GM04504 (cell line): ENCODE data around the gene ERCC5.
A peak's percentile ranks its signal among the peaks of the same experiment; 100 is the strongest.

ENCODE experiments used
- DNase-seq: peaks from one replicate; pipeline ENCODE4 v3.0.0-alpha.2; 2012; ENCODE audit warnings: low read depth

ERCC5 gene

GRCh38 chr13:102845630-102846260 lies at the start of gene ERCC5:
TSS of gene ERCC5 (plus strand) at chr13:102846032. CDS start at chr13:102846267, 235 bp downstream.
- peak; percentile 95 for DNase-seq

- DNase-seq, result peak; percentile 80
Measured at GRCh38 chr13:102798581-102799425, 47.0 kb upstream of the ERCC5 start, which contains the start of the genes BIVM and POGLUT2. TSS of gene BIVM (plus strand) at chr13:102799119. CDS start at chr13:102807268, 8,149 bp downstream. TSS of gene POGLUT2 (minus strand) at chr13:102798976. CDS start at chr13:102798670, 306 bp downstream.

DNA sequence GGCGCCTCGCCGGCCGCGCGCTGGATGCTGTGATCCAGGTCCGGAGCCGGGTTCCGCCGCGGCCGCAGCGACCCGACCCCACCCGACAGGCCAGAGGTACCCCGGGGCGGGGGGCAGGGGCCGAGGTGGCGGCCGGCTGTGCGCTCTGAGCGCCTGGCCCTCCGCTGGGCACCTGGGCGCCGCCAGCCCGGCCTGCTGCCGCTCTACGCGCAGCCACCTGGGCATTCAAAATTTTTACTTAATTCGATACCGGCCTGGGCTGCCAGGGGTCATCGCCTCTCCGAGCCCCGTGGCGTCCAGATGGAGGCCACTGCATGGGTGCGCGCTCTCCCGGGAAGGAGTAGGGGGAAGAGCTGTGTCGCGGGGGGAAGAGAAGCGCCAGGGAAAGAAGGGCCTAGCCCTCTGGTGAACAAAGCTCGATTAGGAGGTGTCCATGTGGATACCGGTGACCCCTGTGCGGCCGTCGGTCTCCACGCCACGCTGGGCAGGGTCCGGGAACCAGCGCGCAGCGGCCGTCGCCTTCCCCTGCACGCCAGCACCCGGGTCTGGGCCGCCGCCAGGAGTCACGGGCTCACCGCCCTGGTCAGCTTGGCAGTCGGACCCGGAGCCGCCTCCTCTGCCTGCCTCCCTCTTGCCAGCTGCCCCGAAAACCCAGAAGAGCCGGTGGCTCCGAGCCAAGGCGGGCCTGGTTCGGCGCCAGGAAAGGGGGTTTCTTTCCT lies 46.2 kb upstream of the ERCC5 start:
- DNase-seq, result no peak

DNA sequence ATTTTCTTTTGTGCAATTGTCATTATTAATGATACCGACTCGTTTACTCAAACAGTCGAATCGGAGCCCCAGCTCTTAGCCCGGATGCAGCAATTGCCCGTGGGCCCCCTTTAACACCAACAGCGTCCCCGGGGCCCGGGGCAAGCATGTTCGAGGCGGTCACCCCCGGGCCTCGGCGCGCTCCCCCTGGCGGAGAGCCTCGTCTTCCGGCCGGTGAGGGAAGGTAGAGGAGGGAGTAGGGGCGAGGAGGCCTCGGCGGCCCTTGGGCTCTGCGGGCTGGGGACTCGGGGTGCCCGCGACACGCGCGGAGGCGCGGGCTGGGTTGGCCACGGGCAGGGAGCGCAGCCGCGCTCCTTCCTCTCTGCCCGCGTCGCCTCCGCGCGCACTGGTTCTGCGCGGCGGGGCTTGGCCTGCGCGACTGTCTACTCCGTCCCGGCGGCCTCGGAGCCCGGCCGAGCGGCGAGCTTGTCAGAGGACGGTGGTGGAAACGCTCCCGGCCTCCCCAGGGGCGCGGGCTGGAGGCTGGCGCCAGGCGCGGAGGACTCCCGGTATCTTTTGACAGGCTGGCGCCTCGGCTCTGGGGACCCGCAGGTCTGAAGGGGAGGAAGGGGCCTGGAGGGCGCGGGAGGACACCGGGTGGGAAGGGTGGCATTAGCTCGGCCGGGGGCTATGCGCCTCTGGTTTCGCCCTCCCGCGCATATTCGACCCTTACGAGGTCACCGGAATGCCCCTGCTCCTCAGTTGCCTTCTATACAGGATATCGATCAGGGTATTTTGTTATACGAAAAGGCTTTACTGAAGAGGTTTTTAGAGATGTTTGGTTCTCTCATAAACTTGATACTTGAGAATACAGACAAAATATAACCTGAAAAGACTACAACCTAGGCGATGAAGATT lies 45.4 kb upstream of the ERCC5 start:
- peak; percentile 65 for DNase-seq

- no peak for DNase-seq
Measured at GRCh38 chr13:102805680-102806079, 40.2 kb upstream of the ERCC5 start.

DNA sequence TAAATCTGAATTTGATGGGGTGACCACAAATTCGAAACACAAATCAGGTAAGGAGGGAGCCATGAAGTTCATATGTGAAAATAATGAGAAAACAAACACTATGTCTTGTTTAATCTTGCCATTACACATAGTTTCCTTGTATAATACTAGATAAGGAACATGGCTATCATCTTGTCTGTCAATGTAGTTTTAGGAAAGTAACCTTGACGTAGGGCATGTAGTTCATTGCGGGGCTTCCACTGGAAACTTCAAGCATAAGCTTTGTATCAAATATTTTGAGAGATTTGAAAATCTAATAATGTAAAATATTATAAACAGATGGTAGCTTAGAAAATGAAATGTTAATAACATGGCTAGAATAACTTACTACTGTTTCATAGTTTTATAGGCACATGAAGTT lies 38.1 kb upstream of the ERCC5 start:
- no peak for DNase-seq

DNA sequence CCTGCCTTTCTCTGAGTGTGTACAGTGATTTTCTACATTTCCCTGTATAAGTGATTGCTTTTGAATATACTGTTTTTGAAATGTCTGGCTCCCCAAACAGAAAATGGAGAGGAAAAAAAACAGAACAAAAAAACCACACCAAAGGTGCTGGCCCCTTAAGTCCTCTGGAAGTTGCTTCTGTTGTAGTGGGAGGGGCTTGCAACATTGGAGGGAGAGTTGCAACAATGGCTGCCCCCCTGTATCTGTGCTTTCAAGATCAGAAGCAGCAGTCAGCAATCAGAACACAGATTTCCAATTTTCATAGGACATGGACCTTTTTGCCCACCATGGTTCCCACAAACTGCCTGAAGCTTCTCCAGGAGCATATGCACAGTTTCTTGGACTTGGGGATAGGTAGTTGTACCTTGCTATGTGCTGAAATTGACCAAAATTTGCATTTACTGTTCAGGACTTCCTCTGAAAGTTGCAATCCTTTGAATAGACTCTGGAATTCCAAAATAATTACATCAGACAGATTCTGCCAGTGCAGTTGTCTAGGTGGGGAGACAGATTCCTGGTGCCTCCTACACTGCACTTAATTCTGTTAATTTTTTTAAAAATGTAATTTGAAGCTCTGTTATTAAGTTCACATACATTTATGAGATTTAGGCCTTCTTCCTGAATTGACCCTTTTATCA lies 33.1 kb upstream of the ERCC5 start:
- no peak for DNase-seq

DNA sequence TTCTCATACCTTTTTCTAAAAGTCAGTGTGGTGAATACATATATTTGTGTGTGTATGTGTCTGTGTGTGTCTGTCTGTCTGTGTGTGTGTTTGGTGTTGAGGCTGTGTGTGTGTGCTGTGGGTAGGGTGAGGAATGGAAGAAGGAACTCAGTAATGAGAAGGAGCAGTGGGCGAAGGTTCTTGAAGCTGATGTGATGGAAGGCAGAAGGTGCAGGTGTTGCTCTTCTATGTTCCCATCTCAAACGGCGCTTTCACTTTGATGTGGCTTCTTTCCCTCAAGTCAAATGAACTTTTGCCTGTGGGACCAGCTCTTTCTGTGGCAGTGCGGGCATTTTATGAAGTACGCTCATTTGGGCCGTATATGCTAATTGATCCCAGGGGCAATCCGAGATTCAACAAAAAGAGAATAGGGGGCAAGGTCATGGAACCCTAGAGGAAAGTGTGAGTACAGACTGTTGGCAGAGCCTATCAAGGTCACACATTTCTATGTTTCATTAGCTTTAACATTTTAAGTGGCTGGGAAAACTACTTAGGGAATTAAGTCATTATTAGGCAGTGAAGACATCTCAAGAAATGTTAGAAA lies 31.7 kb upstream of the ERCC5 start:
- no peak for DNase-seq

DNA sequence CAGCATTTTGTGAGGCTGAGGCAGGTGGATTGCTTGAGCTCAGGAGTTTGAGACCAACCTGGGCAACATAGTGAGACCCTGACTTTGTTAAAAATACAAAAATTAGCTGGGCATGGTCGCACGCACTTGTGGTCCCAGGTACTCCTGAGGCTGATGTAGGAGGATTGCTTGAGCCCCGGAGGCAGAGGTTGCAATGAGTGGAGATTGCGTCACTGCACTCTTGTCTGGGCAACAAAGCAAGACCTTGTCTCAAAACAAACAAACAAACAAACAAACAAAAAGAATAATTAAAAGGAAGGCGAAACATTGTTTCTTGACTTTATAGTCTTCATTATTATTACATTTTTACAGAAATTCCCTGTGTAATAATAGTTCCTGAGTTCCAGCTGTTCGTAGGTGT lies 31.0 kb upstream of the ERCC5 start:
- DNase-seq, result no peak

GRCh38 chr13:102815788-102816187 lies 30.0 kb upstream of the ERCC5 start:
- DNase-seq, result no peak

- DNase-seq, result no peak
Measured at GRCh38 chr13:102816708-102817107, 29.1 kb upstream of the ERCC5 start.

- no peak for DNase-seq
Measured at GRCh38 chr13:102817241-102817640, 28.6 kb upstream of the ERCC5 start.

GRCh38 chr13:102817907-102818306 lies 27.9 kb upstream of the ERCC5 start:
- no peak for DNase-seq

DNA sequence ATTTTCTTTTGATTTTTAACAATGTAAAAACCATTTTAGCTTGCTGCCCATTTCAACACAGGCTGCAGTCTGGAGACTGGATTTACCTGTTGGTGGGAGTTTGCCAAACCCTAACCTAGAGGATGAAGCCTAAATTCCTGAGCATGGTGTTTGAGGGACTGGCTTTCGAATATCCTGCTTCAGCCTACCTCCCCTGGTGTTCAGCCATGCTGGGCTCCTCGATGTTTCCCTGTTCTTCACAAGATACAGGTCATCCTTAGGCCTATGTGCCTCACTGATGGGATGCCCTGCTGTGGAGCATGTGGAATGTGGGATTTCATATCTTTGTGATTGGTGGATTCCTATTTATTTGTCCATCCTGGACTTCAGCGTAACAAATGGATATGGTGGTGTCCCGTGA lies 20.4 kb upstream of the ERCC5 start:
- DNase-seq, result no peak

DNA sequence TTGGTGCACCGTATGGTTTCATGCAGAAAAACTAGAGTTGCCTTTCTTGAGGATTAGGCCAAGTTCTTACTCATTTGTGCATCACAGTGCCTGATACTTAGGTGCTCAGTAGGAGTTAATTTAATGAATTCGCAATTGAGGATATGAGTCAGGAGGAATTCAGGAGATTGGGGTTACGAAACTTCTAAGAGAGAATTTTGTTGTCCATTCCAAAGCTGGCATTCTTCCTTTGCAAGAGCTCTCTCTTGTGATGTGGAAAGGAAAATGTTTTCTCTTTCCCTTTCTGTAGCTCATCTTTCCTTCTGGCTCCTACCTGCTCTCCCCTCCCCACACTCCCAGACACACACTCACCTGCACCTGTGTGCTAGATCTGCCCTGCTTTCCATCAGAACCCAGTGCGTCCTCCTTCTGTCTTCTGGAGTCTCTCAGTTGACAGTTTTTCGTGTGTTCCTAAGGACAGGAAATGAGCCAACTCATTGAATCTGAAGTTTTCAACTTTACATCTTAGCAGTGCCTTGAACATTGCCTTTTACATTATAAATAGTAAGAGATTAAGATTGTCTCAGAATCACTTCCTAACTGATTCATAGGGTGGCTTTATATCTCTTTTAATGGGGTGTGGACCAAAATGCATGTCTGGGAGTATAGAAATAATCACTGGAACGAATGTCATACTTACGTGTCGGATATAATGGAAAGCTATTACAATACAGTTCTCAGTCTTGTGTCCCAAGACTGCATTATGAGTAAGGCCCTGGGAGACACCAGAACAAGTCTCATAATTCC lies 19.7 kb upstream of the ERCC5 start:
- peak; percentile 88 for DNase-seq

DNA sequence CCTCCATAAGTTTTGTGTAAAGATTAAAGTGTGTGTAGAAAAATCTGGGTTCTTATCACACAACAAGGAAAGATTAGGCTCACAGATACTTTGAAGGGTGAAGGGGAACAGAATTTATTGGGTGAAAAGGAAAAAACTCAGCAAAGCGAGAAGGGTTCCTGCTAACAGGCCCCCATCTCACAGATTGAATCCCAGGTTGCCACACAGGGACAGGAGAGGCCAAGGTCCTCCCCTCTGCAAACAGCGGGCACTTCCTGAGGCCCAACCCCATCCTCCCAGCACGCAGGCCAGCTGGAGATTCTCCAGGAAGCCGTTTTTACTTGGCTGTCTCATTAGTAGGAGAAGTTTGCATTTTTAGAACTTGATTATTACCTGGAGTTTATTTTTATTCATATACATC lies 15.2 kb upstream of the ERCC5 start:
- no peak for DNase-seq

DNA sequence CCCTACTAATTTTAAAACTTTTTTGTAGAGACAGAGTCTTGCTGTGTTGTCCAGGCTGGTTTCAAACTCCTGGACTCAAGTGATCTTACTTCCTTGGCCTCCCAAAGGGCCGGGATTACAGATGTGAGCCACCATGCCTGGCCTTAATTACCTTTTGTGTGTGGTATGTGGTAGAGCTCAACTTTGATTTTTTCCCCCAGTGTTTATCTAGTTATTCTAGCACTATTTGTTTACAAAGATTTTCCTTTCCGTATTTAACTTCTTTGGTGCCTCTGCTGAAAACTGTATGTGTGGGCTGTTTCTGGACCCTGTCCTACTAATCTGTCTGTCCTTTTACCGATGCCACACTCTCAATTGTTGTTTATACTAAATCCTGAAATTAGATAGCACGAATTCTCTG lies 9.4 kb upstream of the ERCC5 start:
- no peak for DNase-seq

- DNase-seq, result no peak
Measured at GRCh38 chr13:102838273-102838672, 7.6 kb upstream of the ERCC5 start.

DNA sequence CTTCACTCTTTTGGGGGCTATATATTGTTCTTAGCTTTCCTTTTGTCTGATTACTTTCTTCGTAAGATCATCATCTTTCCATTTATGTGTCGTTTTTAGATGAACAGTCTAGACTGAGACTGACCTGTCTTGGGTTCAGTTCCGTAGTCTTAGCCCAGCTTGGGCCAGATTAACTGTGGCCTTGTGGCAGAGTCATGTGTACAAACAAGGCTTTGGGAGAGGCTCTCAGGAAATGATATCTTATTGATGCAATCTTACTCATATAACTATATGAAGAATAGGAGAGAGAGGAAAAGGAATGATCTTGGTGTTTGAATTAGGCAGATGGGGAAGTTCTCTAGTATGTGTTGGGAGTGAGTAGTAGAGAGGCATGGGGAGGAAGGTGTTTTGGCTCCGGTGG lies 6.8 kb upstream of the ERCC5 start:
- no peak for DNase-seq

- no peak for DNase-seq
Measured at GRCh38 chr13:102839462-102839861, 6.4 kb upstream of the ERCC5 start.
